A549 (cell line): ENCODE measurements around the gene GABARAP. TPM values are rescaled to one million over a fixed set of nuclear protein-coding genes. Genes with fewer than 3 reads are reported as not detected.

ENCODE experiments used
- ATAC-seq, 2 experiments: fragments of 200-7000 bp in 1 of 2; fragments of >200 bp in 1 of 2; cut with Nextera tagmentation in 1 of 2; cut with Tn5 transposase in 1 of 2; 3 replicates each; pipeline versions ENCODE4 v1.8.0 to v1.9.1; 2018 to 2020; ENCODE audit warnings: mild to moderate bottlenecking in 1 of 2, moderate library complexity in 1 of 2
- CTCF ChIA-PET: fragments of 300-600 bp; sonication (Branson Sonifier 250); formaldehyde crosslinking; extraction: SDS; loops from one replicate; lab custom pipeline; 2021; ENCODE audit warnings: antibody characterized with exemption, inconsistent platforms; lab: Yijun Ruan, JAX
- POLR2A ChIA-PET: fragments of 350-600 bp; formaldehyde crosslinking; extraction: SDS; loops from one replicate; lab custom pipeline; 2021; ENCODE audit warnings: antibody characterized with exemption, inconsistent platforms; lab: Yijun Ruan, JAX
- DNase-seq, 2 experiments: peaks; one replicate each; pipeline versions ENCODE4 v3.0.0 to v3.0.0-alpha.2; 2011 to 2016; ENCODE audit warnings: low read depth in 1 of 2, low spot score in 1 of 2
- FAIRE-seq: peaks from 2 replicates; lab custom pipeline; 2011; peaks lifted over from hg19 to GRCh38; lab: Jason Lieb, UNC
- H3K27ac ChIP-seq, 2 experiments: fragments of >200 bp; sonication (Bioruptor Twin); formaldehyde crosslinking; 3 replicates each; pipeline ENCODE4 v1.5.1; 2016 to 2017
- H3K4me1 ChIP-seq: fragments of >200 bp; sonication (Bioruptor Twin); formaldehyde crosslinking; 3 replicates; pipeline ENCODE4 v1.6.1; 2016
- H3K4me2 ChIP-seq: fragments of >200 bp; sonication (Bioruptor Twin); formaldehyde crosslinking; 3 replicates; pipeline ENCODE4 v1.6.1; 2016
- H3K4me3 ChIP-seq: fragments of >200 bp; sonication (Bioruptor Twin); formaldehyde crosslinking; 3 replicates; pipeline ENCODE4 v1.5.1; 2016
- H3K9me3 ChIP-seq: fragments of >200 bp; sonication (Bioruptor Twin); formaldehyde crosslinking; 3 replicates; pipeline ENCODE4 v1.6.1; 2016
- BHLHE40 ChIP-seq: IDR thresholded peaks from 2 replicates; pipeline ENCODE4 v1.6.1; 2012; ENCODE audit warnings: low read depth, low read length, inconsistent platforms
- CBX8 ChIP-seq: fragments of 200-600 bp; sonication (generic); IDR thresholded peaks from 2 replicates; pipeline ENCODE4 v1.6.1; 2016
- EHF ChIP-seq: fragments of 250-450 bp; sonication (Bioruptor Pico); IDR thresholded peaks from 2 replicates; pipeline ENCODE4 v1.5.0; 2020; ENCODE audit warnings: mild to moderate bottlenecking
- EHMT2 ChIP-seq: fragments of 200-600 bp; sonication (generic); IDR thresholded peaks from 2 replicates; pipeline ENCODE4 v1.6.1; 2016; ENCODE audit warnings: antibody characterized with exemption, low read depth, mild to moderate bottlenecking, moderate library complexity
- GATA3 ChIP-seq: IDR thresholded peaks from 2 replicates; pipeline ENCODE4 v1.6.1; 2012; ENCODE audit warnings: borderline replicate concordance
- JUNB ChIP-seq: fragments of >200 bp; sonication (Bioruptor Twin); formaldehyde crosslinking; IDR thresholded peaks from 2 replicates; pipeline ENCODE4 v1.6.1; 2016
- KDM5A ChIP-seq: fragments of 200-600 bp; sonication (generic); IDR thresholded peaks from 2 replicates; pipeline ENCODE4 v1.6.1; 2016; ENCODE audit warnings: antibody characterized with exemption, mild to moderate bottlenecking
- MAFK ChIP-seq: fragments of 450-650 bp; IDR thresholded peaks from 2 replicates; pipeline ENCODE4 v1.6.1; 2014; ENCODE audit not compliant: partially characterized antibody
- MAZ ChIP-seq: fragments of 150-350 bp; IDR thresholded peaks from 2 replicates; pipeline ENCODE4 v1.6.1; 2014; ENCODE audit warnings: antibody characterized with exemption, low read depth, low read length, borderline replicate concordance
- MYC ChIP-seq: IDR thresholded peaks from 2 replicates; pipeline ENCODE4 v1.6.1; 2012; ENCODE audit warnings: mild to moderate bottlenecking, inconsistent platforms, low read length, improper control_type of control experiment, borderline replicate concordance
- POLR2A ChIP-seq: IDR thresholded peaks from 2 replicates; pipeline ENCODE4 v1.6.1; 2012; ENCODE audit warnings: mild to moderate bottlenecking, low read length
- RARB ChIP-seq: fragments of 250-450 bp; sonication (Bioruptor Pico); IDR thresholded peaks from 2 replicates; pipeline ENCODE4 v1.8.0; 2021; ENCODE audit warnings: mild to moderate bottlenecking, moderate library complexity
- ZC3H11A ChIP-seq: fragments of 450-650 bp; IDR thresholded peaks from 2 replicates; pipeline ENCODE4 v1.6.1; 2014; ENCODE audit warnings: antibody characterized with exemption, mild to moderate bottlenecking
- ZFP36 ChIP-seq: fragments of 450-650 bp; IDR thresholded peaks from 2 replicates; pipeline ENCODE4 v1.6.1; 2014; ENCODE audit warnings: borderline replicate concordance; ENCODE audit not compliant: partially characterized antibody
- ZNF302 ChIP-seq: fragments of 250-450 bp; sonication (Bioruptor Pico); IDR thresholded peaks from 2 replicates; pipeline ENCODE4 v1.9.0; 2021; ENCODE audit warnings: inconsistent platforms, mild to moderate bottlenecking, moderate library complexity
- ZSCAN20 ChIP-seq: fragments of 250-450 bp; sonication (Bioruptor Pico); IDR thresholded peaks from 2 replicates; pipeline ENCODE4 v1.8.0; 2022; ENCODE audit warnings: mild to moderate bottlenecking, moderate library complexity
- WGBS: methylation state at CpG from one replicate; pipeline ENCODE4 v1.1.6; 2017; ENCODE audit errors: missing lambda C conversion rate; 5-methylcytosine and 5-hydroxymethylcytosine counted together
- polyA plus RNA-seq, 4 experiments: library from polyadenylated mRNA; depleted of rRNA in 3 of 4; stranded (reverse); fragments of >200 nt; fragmentation: RNase III in 1 of 4; extraction: RNeasy Plus Mini Kit Qiagen cat#74134 plus additional on column Dnase treatment in 1 of 4; gene quantifications; 2 replicates in 3 of 4; 3 replicates in 1 of 4; pipeline ENCODE4 v1.2.3, GENCODE V29; 2011 to 2017
- TF ChIP-seq, protein P1 (sequence below): fragments of >200 bp; sonication (Bioruptor Twin); formaldehyde crosslinking; IDR thresholded peaks from 3 replicates; pipeline ENCODE4 v1.5.1; 2016
- TF ChIP-seq, protein P2 (sequence below): fragments of >200 bp; sonication (Bioruptor Twin); formaldehyde crosslinking; IDR thresholded peaks from 3 replicates; pipeline ENCODE4 v1.6.1; 2016
- TF ChIP-seq, protein P3 (sequence below): fragments of 150-350 bp; IDR thresholded peaks from 2 replicates; pipeline ENCODE4 v1.6.1; 2014; ENCODE audit warnings: low read depth, mild to moderate bottlenecking, low read length
- TF ChIP-seq, protein P4 (sequence below): fragments of 250-450 bp; sonication (Bioruptor Pico); IDR thresholded peaks from 2 replicates; pipeline ENCODE4 v1.5.0; 2021; ENCODE audit warnings: mild to moderate bottlenecking, moderate library complexity, borderline replicate concordance
- TF ChIP-seq, protein P5 (sequence below): fragments of 450-650 bp; IDR thresholded peaks from 2 replicates; pipeline ENCODE4 v1.6.1; 2014; ENCODE audit warnings: antibody characterized with exemption
- TF ChIP-seq, protein P6 (sequence below): fragments of 250-450 bp; sonication (Bioruptor Pico); IDR thresholded peaks from 2 replicates; pipeline ENCODE4 v1.5.0; 2020; ENCODE audit warnings: low read depth, mild to moderate bottlenecking, moderate library complexity

The GABARAP gene
- polyA plus RNA-seq, 2 of the 4 experiments (the other 2 are of a cell fraction): 399 to 504 TPM

DNA sequence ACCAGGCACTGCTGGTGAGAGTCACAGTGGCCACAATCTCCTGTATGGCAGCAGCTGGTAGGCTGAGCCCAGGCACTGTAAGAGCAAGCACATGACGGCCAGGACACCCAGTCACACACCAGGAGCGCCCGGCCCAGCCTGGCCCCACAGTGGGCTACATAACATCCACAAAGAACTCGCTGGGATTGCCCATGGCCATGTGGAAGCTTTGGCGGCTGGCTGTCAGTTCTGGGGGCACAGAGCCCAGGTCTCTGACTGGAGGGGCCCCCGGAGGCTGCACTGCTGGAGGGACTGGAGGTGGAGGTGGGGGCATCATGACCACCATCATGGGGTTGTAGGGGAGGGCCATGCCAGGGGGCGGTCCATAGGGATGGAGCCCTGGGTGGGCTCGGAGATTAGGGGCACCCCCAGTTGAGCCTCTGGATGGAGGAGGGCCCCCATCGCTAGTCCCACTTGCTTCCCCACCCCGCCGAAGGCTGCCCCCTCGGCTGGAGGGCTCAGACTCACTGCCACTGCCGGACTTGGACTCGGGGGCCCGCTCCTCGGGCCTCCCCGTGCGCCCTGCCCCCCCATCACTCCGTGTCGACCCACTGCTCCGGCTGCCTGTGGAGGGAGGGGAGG is 16.4 kb downstream of the GABARAP start:
- FAIRE-seq (no peak), ATAC-seq (no peak), DNase-seq (no peak)
- Histone ChIP-seq H3K27ac (no peak overlapping the region), H3K9me3 (no peaks in the 10 kb centered on the region), H3K4me3 (no peak overlapping the region), H3K4me2 (no peak overlapping the region), H3K4me1 (peaks cover 19% of the 10 kb centered on the region)
- 89% methylated on average over 18 of the region's 21 CpGs for WGBS
- POLR2A ChIA-PET: interaction anchor here (0.6 to 0.7 kb wide), 2 partner anchors 8 to 59 kb away, joined by 3 to 10 read pairs; partner anchors contain the start of gene DVL2
- CTCF ChIA-PET: interaction anchor here (2.3 to 10.0 kb wide), 4 partner anchors 11 to 70 kb away, joined by 6 to 169 read pairs (median 44); partner anchors contain the start of genes DVL2, GABARAP and PHF23
- TF ChIP-seq MAFK (no peak), RARB (CRISPR knock-in tag) (no peak), MYC (no peak)
- TF ChIP-seq, protein P1, sequence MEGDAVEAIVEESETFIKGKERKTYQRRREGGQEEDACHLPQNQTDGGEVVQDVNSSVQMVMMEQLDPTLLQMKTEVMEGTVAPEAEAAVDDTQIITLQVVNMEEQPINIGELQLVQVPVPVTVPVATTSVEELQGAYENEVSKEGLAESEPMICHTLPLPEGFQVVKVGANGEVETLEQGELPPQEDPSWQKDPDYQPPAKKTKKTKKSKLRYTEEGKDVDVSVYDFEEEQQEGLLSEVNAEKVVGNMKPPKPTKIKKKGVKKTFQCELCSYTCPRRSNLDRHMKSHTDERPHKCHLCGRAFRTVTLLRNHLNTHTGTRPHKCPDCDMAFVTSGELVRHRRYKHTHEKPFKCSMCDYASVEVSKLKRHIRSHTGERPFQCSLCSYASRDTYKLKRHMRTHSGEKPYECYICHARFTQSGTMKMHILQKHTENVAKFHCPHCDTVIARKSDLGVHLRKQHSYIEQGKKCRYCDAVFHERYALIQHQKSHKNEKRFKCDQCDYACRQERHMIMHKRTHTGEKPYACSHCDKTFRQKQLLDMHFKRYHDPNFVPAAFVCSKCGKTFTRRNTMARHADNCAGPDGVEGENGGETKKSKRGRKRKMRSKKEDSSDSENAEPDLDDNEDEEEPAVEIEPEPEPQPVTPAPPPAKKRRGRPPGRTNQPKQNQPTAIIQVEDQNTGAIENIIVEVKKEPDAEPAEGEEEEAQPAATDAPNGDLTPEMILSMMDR: no peak

DNA sequence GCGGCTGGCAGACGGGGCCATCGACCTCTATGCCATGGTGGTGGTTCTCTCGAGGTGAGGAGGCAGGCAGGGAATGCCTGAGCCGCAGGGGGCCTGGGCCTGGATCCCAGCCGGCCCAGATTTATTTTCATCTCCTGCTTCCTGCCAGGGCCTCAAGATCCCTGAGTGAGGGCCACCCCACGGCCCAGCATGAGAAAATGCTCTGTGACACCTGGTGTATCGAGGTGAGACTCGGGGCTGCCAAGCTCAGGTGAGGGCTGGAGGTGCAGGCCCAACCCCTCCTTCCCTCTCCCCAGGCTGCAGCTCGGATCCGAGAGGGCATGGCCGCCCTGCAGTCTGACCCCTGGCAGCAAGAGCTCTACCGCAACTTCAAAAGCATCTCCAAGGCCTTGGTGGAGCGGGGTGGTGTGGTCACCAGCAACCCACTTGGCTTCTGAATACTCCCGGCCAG is 17.6 kb downstream of the GABARAP start:
- WGBS: 79% methylated on average over 11 of the region's 15 CpGs
- ChIA-PET CTCF (interaction anchor here (2.3 to 10.0 kb wide), 4 partner anchors 10 to 72 kb away, joined by 6 to 169 read pairs (median 44); partner anchors contain the start of genes DVL2, GABARAP and PHF23), POLR2A (interaction anchor here (1.3 to 1.8 kb wide), 2 partner anchors 10 kb away, joined by 3 read pairs; partner anchors contain the start of gene DVL2)
- Histone ChIP-seq H3K4me2 (no peak overlapping the region), H3K9me3 (no peaks in the 10 kb centered on the region), H3K4me1 (peaks cover 23% of the 10 kb centered on the region), H3K4me3 (no peak overlapping the region), H3K27ac (no peak overlapping the region)
- FAIRE-seq (no peak), ATAC-seq (no peak), DNase-seq (no peak)
- TF ChIP-seq ZFP36 (no peak), BHLHE40 (no peak), KDM5A (no peak)

DNA sequence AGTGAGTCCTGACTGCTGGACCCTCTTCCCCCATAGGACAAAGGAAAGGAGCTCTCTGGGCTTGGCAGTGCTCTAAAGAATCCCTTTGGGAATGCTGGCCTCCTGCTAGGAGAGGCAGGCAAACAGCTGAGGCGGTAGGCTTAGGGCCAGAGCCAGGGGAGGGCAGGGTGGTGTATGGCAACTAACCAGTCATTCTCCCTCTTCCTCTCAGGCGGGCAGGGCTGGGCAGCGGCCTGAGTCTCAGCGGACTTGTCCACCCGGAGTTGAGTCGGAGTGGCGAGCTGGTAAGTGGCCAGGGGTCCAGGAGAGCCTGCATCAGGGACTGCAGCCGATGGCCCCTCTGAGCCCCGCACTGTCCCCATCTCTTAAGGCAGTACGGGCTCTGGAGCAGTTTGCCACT is 18.1 kb downstream of the GABARAP start:
- POLR2A ChIA-PET: interaction anchor here (1.3 to 1.8 kb wide), 3 partner anchors 9 to 72 kb away, joined by 3 read pairs; partner anchors contain the start of gene DVL2
- no peak for ATAC-seq
- no peak overlapping the region for H3K4me3 ChIP-seq

More for the DNA sequence above, 18.1 kb downstream of the GABARAP start:
- DNase-seq (no peak), FAIRE-seq (no peak)
- TF ChIP-seq EHMT2: no peak
- no peak for TF ChIP-seq ZC3H11A
- TF ChIP-seq EHF (CRISPR knock-in tag): no peak
- TF ChIP-seq, protein P2, sequence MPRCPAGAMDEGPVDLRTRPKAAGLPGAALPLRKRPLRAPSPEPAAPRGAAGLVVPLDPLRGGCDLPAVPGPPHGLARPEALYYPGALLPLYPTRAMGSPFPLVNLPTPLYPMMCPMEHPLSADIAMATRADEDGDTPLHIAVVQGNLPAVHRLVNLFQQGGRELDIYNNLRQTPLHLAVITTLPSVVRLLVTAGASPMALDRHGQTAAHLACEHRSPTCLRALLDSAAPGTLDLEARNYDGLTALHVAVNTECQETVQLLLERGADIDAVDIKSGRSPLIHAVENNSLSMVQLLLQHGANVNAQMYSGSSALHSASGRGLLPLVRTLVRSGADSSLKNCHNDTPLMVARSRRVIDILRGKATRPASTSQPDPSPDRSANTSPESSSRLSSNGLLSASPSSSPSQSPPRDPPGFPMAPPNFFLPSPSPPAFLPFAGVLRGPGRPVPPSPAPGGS: no peak
- no peak for TF ChIP-seq MAZ
- no peak for TF ChIP-seq MYC
- no peak for TF ChIP-seq GATA3
- TF ChIP-seq, protein P3, sequence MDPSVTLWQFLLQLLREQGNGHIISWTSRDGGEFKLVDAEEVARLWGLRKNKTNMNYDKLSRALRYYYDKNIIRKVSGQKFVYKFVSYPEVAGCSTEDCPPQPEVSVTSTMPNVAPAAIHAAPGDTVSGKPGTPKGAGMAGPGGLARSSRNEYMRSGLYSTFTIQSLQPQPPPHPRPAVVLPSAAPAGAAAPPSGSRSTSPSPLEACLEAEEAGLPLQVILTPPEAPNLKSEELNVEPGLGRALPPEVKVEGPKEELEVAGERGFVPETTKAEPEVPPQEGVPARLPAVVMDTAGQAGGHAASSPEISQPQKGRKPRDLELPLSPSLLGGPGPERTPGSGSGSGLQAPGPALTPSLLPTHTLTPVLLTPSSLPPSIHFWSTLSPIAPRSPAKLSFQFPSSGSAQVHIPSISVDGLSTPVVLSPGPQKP: no peak
- no peak for TF ChIP-seq ZNF302 (CRISPR knock-in tag)
- TF ChIP-seq POLR2A: no peak
- TF ChIP-seq JUNB: no peak
- TF ChIP-seq CBX8: no peak
- TF ChIP-seq, protein P4, sequence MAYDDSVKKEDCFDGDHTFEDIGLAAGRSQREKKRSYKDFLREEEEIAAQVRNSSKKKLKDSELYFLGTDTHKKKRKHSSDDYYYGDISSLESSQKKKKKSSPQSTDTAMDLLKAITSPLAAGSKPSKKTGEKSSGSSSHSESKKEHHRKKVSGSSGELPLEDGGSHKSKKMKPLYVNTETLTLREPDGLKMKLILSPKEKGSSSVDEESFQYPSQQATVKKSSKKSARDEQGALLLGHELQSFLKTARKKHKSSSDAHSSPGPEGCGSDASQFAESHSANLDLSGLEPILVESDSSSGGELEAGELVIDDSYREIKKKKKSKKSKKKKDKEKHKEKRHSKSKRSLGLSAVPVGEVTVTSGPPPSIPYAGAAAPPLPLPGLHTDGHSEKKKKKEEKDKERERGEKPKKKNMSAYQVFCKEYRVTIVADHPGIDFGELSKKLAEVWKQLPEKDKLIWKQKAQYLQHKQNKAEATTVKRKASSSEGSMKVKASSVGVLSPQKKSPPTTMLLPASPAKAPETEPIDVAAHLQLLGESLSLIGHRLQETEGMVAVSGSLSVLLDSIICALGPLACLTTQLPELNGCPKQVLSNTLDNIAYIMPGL (CRISPR knock-in tag): no peak
- TF ChIP-seq ZSCAN20 (CRISPR knock-in tag): no peak
- TF ChIP-seq, protein P5, sequence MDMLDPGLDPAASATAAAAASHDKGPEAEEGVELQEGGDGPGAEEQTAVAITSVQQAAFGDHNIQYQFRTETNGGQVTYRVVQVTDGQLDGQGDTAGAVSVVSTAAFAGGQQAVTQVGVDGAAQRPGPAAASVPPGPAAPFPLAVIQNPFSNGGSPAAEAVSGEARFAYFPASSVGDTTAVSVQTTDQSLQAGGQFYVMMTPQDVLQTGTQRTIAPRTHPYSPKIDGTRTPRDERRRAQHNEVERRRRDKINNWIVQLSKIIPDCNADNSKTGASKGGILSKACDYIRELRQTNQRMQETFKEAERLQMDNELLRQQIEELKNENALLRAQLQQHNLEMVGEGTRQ: no peak
- TF ChIP-seq, protein P6, sequence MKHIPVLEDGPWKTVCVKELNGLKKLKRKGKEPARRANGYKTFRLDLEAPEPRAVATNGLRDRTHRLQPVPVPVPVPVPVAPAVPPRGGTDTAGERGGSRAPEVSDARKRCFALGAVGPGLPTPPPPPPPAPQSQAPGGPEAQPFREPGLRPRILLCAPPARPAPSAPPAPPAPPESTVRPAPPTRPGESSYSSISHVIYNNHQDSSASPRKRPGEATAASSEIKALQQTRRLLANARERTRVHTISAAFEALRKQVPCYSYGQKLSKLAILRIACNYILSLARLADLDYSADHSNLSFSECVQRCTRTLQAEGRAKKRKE (CRISPR knock-in tag): no peak
- WGBS: 93% methylated on average over 10 of the region's 10 CpGs
- CTCF ChIA-PET: interaction anchor here (2.3 to 10.0 kb wide), 4 partner anchors 10 to 72 kb away, joined by 6 to 169 read pairs (median 44); partner anchors contain the start of genes DVL2, GABARAP and PHF23
- H3K4me2 ChIP-seq: no peak overlapping the region
- peaks cover 27% of the 10 kb centered on the region for H3K4me1 ChIP-seq
- no peaks in the 10 kb centered on the region for H3K9me3 ChIP-seq
- H3K27ac ChIP-seq: no peak overlapping the region
